C4-2B (cell line): ENCODE measurements around the gene LYG1.

Experiments
- CTCF ChIP-seq: fragments of 450-650 bp; conservative IDR thresholded peaks from 2 replicates; pipeline ENCODE4 v1.5.1; 2017; ENCODE audit warnings: mild to moderate bottlenecking
- ZFX ChIP-seq: fragments of 450-650 bp; IDR thresholded peaks from 2 replicates; pipeline ENCODE4 v1.6.1; 2017

- TF ChIP-seq CTCF (no peak), ZFX (no peak)
These were observed 35.2 kb upstream of the LYG1 start, which contains the start of gene TXNDC9 for GRCh38 chr2:99335911-99336803.
